Left ventricle myocardium superior (tissue), 1 donor: Measurements from ENCODE around the gene USP49. TPM values are rescaled to one million over a fixed set of nuclear protein-coding genes. Genes with fewer than 3 reads are reported as not detected.
A peak's percentile ranks its signal among the peaks of the same experiment; 100 is the strongest.

Source experiments
- ATAC-seq: fragments of 200-7000 bp; cut with Tn5 transposase; one replicate; pipeline ENCODE4 v1.9.1; 2020; ENCODE audit warnings: mild to moderate bottlenecking, moderate library complexity
- DNase-seq: peaks from one replicate; pipeline ENCODE4 v3.0.0-alpha.2; 2020
- intact Hi-C: fragments of 100-400 bp; cut with micrococcal nuclease; formaldehyde crosslinking; loops from one replicate; pipeline ENCODE4 v1.11.0; 2022
- total RNA-seq: library from RNA; stranded (reverse); fragmentation: NEBNext Ultra II Directional; extraction: Animal tissue kit (Norgen Biotek cat#: 25700); gene quantifications from one replicate; pipeline ENCODE4 v1.2.1, GENCODE V29; 2021
- donor health status: DM: no; HTN: yes; CAD: no; lungs with severe emphysema.

The USP49 gene
- total RNA-seq, 1 donor from 2014 or later, result 1.3 TPM

GRCh38 chr6:41934278-41935192 lies 39.4 kb upstream of the USP49 start:
- intact Hi-C loops, result no loop called here
- ATAC-seq (no peak), DNase-seq (no peak)

GRCh38 chr6:41932378-41932777 lies 37.2 kb upstream of the USP49 start:
- DNase-seq (no peak), ATAC-seq (no peak)
- intact Hi-C loops, result no loop called here

GRCh38 chr6:41931792-41932191 lies 36.6 kb upstream of the USP49 start:
- ATAC-seq, result no peak
- intact Hi-C loops, result no loop called here

GRCh38 chr6:41929924-41930323 lies 34.7 kb upstream of the USP49 start:
- no peak for ATAC-seq
- DNase-seq, result no peak
- intact Hi-C loops, result no loop called here

More at GRCh38 chr6:41931792-41932191, 36.6 kb upstream of the USP49 start:
- no peak for DNase-seq

GRCh38 chr6:41927253-41927652 lies 32.1 kb upstream of the USP49 start:
- DNase-seq (no peak), ATAC-seq (no peak)
- intact Hi-C loops, result no loop called here

- ATAC-seq, result no peak
- no peak for DNase-seq
- intact Hi-C loops, result loop anchor here (5.0 kb wide), 1 partner anchor 130 kb away; no protein-coding TSS in a partner anchor
Observed at GRCh38 chr6:41922154-41922553, 27.0 kb upstream of the USP49 start.

GRCh38 chr6:41921712-41921998 lies 26.5 kb upstream of the USP49 start:
- ATAC-seq, result peak; percentile 7
- intact Hi-C loops, result loop anchor here (5.0 kb wide), 1 partner anchor 129 kb away; no protein-coding TSS in a partner anchor
- no peak for DNase-seq

GRCh38 chr6:41920921-41921711 lies 25.9 kb upstream of the USP49 start, which contains the start of the genes BYSL and MED20:
BYSL (plus strand) TSS chr6:41921499; CDS start chr6:41921563, 64 bp downstream.
MED20 (minus strand) TSS chr6:41921139; CDS start chr6:41921018, 121 bp downstream.
- ATAC-seq (peak; percentile 99), DNase-seq (peak; percentile 95)
- intact Hi-C loops, result loop anchor here (5.0 kb wide), 1 partner anchor 129 kb away; no protein-coding TSS in a partner anchor

GRCh38 chr6:41917528-41917927 lies 22.4 kb upstream of the USP49 start:
- intact Hi-C loops, result no loop called here
- ATAC-seq (no peak), DNase-seq (no peak)

- DNase-seq (no peak), ATAC-seq (no peak)
- intact Hi-C loops, result no loop called here
Observed at GRCh38 chr6:41914869-41915530, 19.8 kb upstream of the USP49 start.

GRCh38 chr6:41914343-41914742 lies 19.2 kb upstream of the USP49 start:
- intact Hi-C loops, result no loop called here
- no peak for ATAC-seq
- no peak for DNase-seq

GRCh38 chr6:41909727-41910126 lies 14.6 kb upstream of the USP49 start:
- DNase-seq, result no peak
- intact Hi-C loops, result no loop called here
- ATAC-seq, result no peak

GRCh38 chr6:41901882-41902519 lies 6.8 kb upstream of the USP49 start:
- DNase-seq (no peak), ATAC-seq (no peak)
- intact Hi-C loops, result no loop called here

GRCh38 chr6:41900861-41901260 lies 5.7 kb upstream of the USP49 start:
- intact Hi-C loops, result no loop called here

GRCh38 chr6:41896281-41896680 lies 1.1 kb upstream of the USP49 start:
- intact Hi-C loops, result no loop called here

More at GRCh38 chr6:41900861-41901260, 5.7 kb upstream of the USP49 start:
- DNase-seq (no peak), ATAC-seq (no peak)

GRCh38 chr6:41894366-41895299 lies 542 bp downstream of the USP49 start:
- intact Hi-C loops, result no loop called here
- DNase-seq, result no peak

More at GRCh38 chr6:41896281-41896680, 1.1 kb upstream of the USP49 start:
- DNase-seq, result no peak
- ATAC-seq, result no peak

GRCh38 chr6:41892921-41893564 lies 2.1 kb downstream of the USP49 start:
- DNase-seq, result no peak
- intact Hi-C loops, result no loop called here
- no peak for ATAC-seq

More at GRCh38 chr6:41894366-41895299, 542 bp downstream of the USP49 start:
- peak; percentile 74 for ATAC-seq
